ENCODE measurements around the gene SEL1L3.
A peak's percentile ranks its signal among the peaks of the same experiment; 100 is the strongest.

Gene SEL1L3

DNA sequence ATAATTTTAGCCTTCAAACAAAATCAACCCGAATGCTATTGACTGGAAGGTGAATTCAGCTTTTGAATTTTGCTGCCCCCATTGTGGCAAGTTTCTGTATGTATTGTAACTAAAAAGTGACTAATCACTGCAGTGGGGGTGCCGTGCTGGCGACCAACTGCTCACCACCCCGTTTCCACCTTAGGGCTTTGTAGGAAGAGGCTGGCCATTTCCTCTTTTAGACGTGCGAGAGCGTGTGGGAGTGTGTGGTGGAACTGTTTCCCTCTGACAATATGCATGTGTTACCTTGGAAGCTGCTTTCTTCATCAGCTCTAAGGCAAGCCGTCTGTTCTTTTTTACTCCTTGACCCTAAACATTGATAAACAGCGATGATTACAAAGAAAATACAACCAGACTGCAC, 78.8 kb downstream of the SEL1L3 start:
- no peak for DNase-seq

DNA sequence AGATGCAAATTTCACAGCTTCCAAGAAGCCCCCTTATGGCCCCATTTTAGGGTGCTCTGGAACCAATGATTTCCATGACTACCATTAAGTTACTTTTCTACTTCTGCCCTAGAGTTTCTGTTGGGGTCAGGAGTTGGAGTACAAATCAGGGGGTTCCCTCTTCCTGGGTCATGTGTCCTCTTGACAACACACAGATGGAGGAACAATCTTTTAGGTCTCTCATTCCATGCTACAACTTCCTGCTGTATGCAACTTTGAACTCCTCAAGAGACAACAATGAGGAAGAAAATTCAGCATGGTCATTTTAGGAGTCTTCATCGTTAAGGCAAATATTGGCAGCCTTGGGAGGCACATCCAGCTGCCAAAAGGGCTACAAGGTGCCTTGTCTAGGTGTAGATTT, 79.7 kb downstream of the SEL1L3 start:
- DNase-seq = no peak

GRCh38 chr4:25782482-25782881, 80.3 kb downstream of the SEL1L3 start:
- no peak for DNase-seq

- no peak for DNase-seq
Observed at GRCh38 chr4:25779021-25779420, 83.8 kb downstream of the SEL1L3 start.

GRCh38 chr4:25776795-25777194, 86.0 kb downstream of the SEL1L3 start:
- no peak for DNase-seq

DNA sequence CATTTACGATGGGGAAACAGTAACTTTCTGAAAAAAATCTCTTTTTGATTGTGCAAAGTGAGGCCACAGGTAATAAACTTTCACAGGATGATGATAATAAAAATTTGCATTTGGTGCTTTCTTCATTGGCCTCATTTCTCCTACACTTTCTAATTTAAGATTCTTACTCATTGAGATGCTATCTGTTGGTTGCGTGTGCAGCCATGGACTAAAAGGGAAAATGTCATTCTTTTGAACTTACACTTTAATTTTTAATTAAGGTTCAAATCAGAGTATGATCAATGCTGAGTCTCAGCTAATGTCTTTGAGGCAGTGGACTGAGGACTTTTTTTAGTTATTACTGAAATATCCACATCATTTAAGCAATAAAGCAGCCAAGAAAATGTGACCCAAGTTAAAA, 87.6 kb downstream of the SEL1L3 start:
- DNase-seq = no peak

- DNase-seq = no peak
Observed at GRCh38 chr4:25773358-25773757, 89.4 kb downstream of the SEL1L3 start.

DNA sequence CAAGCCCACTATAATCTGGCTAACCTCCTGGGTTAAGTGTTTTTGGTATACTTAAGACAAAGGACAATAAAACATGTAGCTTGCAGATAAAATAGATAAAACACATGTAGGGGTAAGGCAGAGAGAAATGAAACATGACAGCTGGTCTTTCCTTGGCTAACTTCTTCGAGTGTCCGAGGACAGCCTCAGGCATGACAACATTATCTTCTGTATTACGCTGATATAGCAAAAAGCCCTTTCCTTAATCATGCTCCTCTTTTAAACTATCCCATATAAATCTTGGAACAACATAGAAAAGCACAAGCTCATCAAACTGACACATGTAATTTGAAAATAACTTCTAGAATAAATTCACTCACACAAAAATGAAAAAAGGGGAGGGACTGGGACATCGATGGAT, 91.1 kb downstream of the SEL1L3 start:
- no peak for DNase-seq

DNA sequence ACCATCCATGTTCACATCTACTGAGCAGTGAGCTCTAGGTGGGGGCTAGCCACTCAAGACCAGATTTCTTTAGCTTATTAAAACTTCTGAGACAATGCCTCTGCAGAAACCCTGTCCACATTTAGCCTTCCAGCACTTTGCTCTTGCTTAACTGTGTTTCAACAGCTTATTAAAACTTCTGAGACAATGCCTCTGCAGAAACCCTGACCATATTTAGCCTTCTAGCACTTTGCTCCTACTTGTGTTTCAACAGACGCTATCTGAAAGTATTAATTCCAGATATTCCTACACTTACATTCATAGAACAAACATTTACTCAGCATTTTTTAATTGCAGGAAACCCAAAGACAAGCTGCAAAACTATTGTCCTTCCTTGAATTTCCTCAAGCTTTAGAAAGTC, 91.9 kb downstream of the SEL1L3 start:
- DNase-seq = no peak

DNA sequence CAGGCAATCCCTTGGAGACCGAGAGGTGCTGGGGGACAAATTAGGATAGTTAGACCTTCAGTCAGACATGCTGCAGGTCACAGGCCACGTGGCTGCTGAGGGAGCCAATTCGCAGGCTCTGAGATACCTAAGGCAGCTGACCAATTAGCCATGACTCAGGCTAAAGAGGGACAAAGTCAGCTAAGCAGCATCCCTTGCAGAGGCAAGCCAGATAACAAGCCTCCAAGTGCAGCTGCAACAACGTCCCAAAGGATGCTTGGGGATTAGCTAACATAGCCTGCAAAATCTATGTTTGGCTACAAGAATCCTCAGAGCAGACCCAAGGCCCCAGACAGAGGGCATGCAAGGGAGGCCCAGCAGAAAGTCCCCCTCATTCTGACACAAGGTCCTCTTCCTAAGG, 93.5 kb downstream of the SEL1L3 start:
- DNase-seq = no peak

DNA sequence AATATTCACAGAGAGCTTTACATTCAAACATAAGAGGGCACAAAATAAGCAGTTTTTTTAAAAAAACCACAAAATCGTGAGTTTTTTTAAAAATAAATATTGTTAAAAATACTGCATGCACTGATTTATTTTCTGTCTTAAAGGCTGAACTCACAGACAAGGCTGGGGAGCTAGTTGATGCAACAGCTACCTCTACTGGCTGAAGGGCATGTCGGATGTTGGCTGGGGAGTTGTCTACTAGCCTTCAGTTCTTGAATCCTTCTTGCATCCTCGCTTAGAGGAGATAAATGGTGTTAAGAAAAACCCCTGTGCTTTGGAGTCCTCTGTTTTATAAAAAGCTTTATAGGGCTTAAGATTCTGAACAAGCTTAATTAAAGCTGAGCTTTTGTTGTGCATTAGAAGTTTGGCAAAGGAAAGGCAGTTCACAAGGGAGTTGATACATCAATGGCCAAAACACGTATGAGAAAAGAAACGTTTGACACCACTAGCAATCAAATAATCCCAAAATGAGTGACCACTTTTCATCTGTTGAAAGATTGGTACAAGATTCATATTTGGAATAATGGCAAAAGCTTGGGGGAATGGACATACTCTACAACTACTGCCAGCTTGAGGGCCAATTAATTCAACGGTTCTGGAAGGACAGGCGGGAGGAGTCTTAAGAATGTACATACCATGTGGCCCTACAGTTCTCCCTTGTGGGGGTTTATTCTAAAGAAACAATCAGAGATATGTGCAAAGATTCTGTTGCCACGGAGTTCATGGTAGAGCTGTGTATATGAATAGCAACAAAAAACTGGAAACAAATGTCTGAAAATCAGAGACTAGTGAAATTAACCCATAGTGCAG, 94.7 kb downstream of the SEL1L3 start:
- DNase-seq = peak; percentile 79

- no peak for DNase-seq
Observed at GRCh38 chr4:25760518-25761157, 102.2 kb downstream of the SEL1L3 start.

- DNase-seq = no peak
Observed at GRCh38 chr4:25760048-25760447, 102.7 kb downstream of the SEL1L3 start.

DNA sequence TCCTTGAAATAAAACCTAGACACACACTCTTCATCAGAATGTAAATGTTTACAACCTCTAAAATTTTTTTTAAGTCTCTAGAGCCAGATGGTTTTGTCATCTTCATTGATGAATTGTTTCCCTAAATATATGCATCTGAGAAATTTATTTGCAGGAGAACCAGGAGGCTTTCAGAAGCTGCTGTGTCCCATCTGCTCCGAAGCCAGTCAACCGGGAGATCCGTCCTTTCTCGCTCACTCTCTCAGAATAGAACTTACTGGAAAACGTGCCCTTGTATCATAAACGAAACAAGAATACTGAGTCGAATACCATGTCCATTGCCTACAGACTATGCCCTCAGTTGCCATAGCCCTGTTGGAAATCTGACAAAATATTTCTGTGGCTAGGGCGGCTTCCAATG, 103.7 kb downstream of the SEL1L3 start:
- DNase-seq = no peak

DNA sequence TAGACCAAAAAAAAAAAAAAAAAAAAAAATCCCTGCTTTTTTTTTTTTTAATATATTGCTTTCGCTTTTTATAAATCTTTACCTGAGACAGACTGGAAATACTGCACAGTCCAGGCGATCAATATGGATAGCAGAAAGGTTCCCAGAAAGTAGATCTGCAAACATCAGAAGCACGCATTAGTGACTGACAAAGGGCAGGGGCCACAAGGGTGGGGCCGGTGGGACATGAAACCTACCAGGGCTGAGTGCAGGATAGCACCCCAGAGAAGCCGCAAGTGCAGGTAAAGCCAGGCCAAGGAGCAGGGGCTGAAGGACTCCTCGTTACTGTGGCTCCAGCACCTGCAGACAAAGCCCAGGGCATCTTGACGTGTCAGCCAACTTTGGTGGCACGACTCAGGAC, 105.3 kb downstream of the SEL1L3 start:
- DNase-seq = no peak

- peak; percentile 90 for DNase-seq
Observed at GRCh38 chr4:25756503-25756902, 106.3 kb downstream of the SEL1L3 start.

- peak; percentile 31 for DNase-seq
Observed at GRCh38 chr4:25755911-25756310, 106.9 kb downstream of the SEL1L3 start.

- no peak for DNase-seq
Observed at GRCh38 chr4:25753239-25753638, 109.5 kb downstream of the SEL1L3 start.

DNA sequence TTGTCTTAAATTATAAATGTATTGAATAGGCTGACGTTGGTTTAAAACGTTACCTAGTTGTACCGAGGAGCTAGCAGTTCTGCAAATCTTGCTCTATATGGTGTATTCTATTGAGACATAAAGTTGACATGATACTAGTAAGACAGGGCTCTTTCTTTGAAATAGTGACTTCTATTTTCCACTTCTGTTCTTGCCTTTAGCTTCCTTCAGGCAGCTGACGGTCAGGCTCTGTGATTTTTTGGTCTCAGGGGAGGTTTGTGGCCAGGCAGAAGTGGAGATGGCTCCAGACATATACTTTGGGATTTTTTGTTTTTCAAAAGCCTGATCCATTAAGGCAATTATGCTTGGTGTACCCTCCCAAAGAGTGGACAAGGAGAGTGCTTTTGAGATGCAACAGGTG, 111.9 kb downstream of the SEL1L3 start:
- peak; percentile 97 for DNase-seq

GRCh38 chr4:25749150-25749794, 113.5 kb downstream of the SEL1L3 start:
- no peak for DNase-seq

GRCh38 chr4:25743971-25744370, 118.8 kb downstream of the SEL1L3 start:
- no peak for DNase-seq

- no peak for DNase-seq
Observed at GRCh38 chr4:25729564-25729963, 133.2 kb downstream of the SEL1L3 start.

- no peak for DNase-seq
Observed at GRCh38 chr4:25728886-25729285, 133.9 kb downstream of the SEL1L3 start.
